IPS DF 6.9 (cell line): Measurements from ENCODE around the gene ALDH1A1.

Experiments
- DNase-seq: peaks from one replicate; pipeline ENCODE4 v3.0.0-alpha.2; 2013; ENCODE audit warnings: low read depth, low spot score
- H3K27ac ChIP-seq: one replicate; pipeline ENCODE4 v1.5.1; 2013; ENCODE audit warnings: low read length, control low read depth
- H3K27me3 ChIP-seq: 2 replicates; pipeline ENCODE4 v1.6.1; 2013; ENCODE audit warnings: mild to moderate bottlenecking, low read length; ENCODE audit not compliant: control insufficient read depth, insufficient read depth
- H3K36me3 ChIP-seq: 2 replicates; pipeline ENCODE4 v1.6.1; 2013; ENCODE audit warnings: low read length; ENCODE audit not compliant: control insufficient read depth, insufficient read depth
- H3K4me1 ChIP-seq: 2 replicates; pipeline ENCODE4 v1.6.1; 2013; ENCODE audit warnings: low read length; ENCODE audit not compliant: control insufficient read depth, insufficient read depth
- H3K4me3 ChIP-seq: 2 replicates; pipeline ENCODE4 v1.5.1; 2013; ENCODE audit warnings: mild to moderate bottlenecking, low read length
- H3K9me3 ChIP-seq: 2 replicates; pipeline ENCODE4 v1.6.1; 2013; ENCODE audit warnings: low read length, inconsistent platforms; ENCODE audit not compliant: control insufficient read depth, insufficient read depth
- WGBS: extraction: QIAGEN DNeasy Blood & Tissue Kit; methylation state at CpG from one replicate; pipeline ENCODE4 v1.1.7; 2013; ENCODE audit warnings: mixed read lengths, missing lambda C conversion rate; ENCODE audit not compliant: insufficient read length, insufficient coverage; 5-methylcytosine and 5-hydroxymethylcytosine counted together

ALDH1A1 gene

DNA sequence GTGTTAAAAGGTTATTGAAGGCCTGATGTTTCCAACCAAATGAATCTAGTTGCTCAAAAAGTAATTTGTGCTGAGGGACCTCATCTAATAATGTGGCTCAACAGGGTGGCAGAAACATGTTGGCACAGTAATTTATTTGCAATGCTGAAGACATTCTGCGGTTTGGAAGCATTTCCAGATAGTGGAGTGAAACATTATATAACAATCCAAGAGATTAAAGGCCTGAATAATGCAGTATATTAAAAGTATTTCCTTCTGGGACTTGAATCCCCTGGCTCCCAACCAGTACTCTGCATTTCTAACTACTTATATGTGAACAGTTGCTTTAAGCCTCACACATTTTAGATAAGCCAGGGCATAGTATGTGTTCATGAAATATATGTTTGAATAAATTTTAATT, 25.9 kb upstream of the ALDH1A1 start:
- H3K36me3 ChIP-seq: no peaks in the 10 kb centered on the region
- H3K27me3 ChIP-seq: no peaks in the 10 kb centered on the region
- DNase-seq: no peak
- no peak overlapping the region for H3K27ac ChIP-seq
- no peaks in the 10 kb centered on the region for H3K9me3 ChIP-seq
- whole genome bisulfite sequencing: no CpG with 5 or more reads among the region's 1 CpG
- H3K4me1 ChIP-seq: no peaks in the 10 kb centered on the region
- no peak overlapping the region for H3K4me3 ChIP-seq

DNA sequence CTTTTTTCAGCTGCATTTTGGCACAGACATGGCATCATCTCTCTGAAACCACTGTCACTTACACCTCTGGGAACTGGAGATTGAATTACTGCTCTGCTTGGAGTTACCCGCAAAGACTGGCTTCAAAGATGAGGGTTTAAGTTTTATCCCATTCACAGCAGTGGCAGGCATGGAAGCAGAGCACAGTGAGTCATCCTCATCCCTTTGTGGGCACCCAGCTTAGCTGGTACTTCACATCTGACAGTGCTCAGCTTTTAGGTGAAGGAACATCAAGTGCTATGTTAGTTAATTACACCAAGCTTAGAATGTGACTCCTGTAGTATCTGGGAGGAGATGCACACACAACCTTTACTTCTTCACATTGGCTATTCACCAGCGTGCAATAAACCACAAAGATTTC, 24.8 kb upstream of the ALDH1A1 start:
- no peak overlapping the region for H3K27ac ChIP-seq
- WGBS: no CpG with 5 or more reads among the region's 2 CpGs
- no peak overlapping the region for H3K4me3 ChIP-seq
- no peaks in the 10 kb centered on the region for H3K9me3 ChIP-seq
- DNase-seq: no peak
- no peaks in the 10 kb centered on the region for H3K4me1 ChIP-seq
- H3K36me3 ChIP-seq: no peaks in the 10 kb centered on the region
- no peaks in the 10 kb centered on the region for H3K27me3 ChIP-seq

- H3K4me1 ChIP-seq: no peaks in the 10 kb centered on the region
- no peak overlapping the region for H3K4me3 ChIP-seq
- H3K27me3 ChIP-seq: no peaks in the 10 kb centered on the region
- DNase-seq: no peak
- no peaks in the 10 kb centered on the region for H3K9me3 ChIP-seq
- no peaks in the 10 kb centered on the region for H3K36me3 ChIP-seq
- H3K27ac ChIP-seq: no peak overlapping the region
These were observed 21.6 kb upstream of the ALDH1A1 start for GRCh38 chr9:72974501-72974900.

DNA sequence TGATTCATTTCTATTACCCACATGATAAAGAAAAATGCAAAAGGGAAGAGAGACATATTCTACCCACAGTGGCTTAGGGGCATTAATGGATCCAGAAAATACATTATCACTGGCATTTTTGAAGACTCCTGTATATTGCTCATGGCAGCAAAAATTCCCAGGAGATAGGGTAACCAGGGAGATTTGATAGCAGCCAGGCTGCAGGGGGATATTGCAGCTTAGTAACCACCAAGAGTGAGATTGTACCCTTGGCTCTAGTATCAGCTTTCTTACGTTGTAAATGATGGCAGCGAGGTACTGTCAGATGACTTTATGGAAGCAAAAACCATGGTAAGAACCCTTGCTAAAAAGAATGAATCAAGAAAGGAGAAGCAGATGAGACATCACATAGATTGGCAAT, 19.8 kb upstream of the ALDH1A1 start:
- Histone ChIP-seq H3K4me1 (no peaks in the 10 kb centered on the region), H3K27ac (no peak overlapping the region), H3K9me3 (no peaks in the 10 kb centered on the region), H3K27me3 (no peaks in the 10 kb centered on the region), H3K4me3 (no peak overlapping the region), H3K36me3 (no peaks in the 10 kb centered on the region)
- DNase-seq: no peak
- no CpG with 5 or more reads among the region's 2 CpGs for WGBS

GRCh38 chr9:72971411-72971810, 18.6 kb upstream of the ALDH1A1 start:
- Histone ChIP-seq H3K4me3 (no peak overlapping the region), H3K36me3 (no peaks in the 10 kb centered on the region), H3K27me3 (no peaks in the 10 kb centered on the region), H3K4me1 (no peaks in the 10 kb centered on the region), H3K27ac (no peak overlapping the region), H3K9me3 (no peaks in the 10 kb centered on the region)
- WGBS: no CpG with 5 or more reads among the region's 2 CpGs
- no peak for DNase-seq

DNA sequence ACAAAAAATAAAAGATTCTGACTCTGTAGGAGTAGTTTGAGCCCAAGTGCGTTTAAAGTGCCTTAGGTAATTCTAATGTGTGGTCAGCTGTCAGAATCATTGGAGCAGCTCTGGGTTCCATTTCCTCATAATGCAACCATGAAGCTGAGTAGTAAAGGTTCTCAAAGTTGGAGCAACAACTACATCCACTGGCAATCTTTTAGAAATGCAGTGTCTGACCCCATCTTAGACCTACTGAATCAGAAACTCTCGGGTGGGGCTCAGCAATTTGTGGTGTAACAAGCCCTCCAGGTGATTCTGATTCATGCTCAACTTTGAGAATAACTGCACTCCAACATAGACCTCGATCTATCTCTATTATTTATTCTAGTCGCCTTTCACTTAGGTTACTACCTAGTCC, 7.6 kb upstream of the ALDH1A1 start:
- WGBS: no CpG with 5 or more reads among the region's 4 CpGs
- no peaks in the 10 kb centered on the region for H3K36me3 ChIP-seq
- no peaks in the 10 kb centered on the region for H3K27me3 ChIP-seq
- no peaks in the 10 kb centered on the region for H3K4me1 ChIP-seq
- no peak for DNase-seq
- H3K27ac ChIP-seq: no peak overlapping the region
- no peak overlapping the region for H3K4me3 ChIP-seq
- H3K9me3 ChIP-seq: no peaks in the 10 kb centered on the region

- Histone ChIP-seq H3K36me3 (no peaks in the 10 kb centered on the region), H3K9me3 (no peaks in the 10 kb centered on the region), H3K27ac (no peak overlapping the region), H3K27me3 (no peaks in the 10 kb centered on the region), H3K4me3 (no peak overlapping the region), H3K4me1 (no peaks in the 10 kb centered on the region)
- no peak for DNase-seq
- no CpG with 5 or more reads among the region's 5 CpGs for WGBS
These were observed 5.8 kb upstream of the ALDH1A1 start for GRCh38 chr9:72958485-72959281.

GRCh38 chr9:72955571-72955970, 2.7 kb upstream of the ALDH1A1 start:
- H3K9me3 ChIP-seq: no peaks in the 10 kb centered on the region
- no peak for DNase-seq
- 100% methylated on average over 1 of the region's 1 CpG for WGBS
- H3K36me3 ChIP-seq: no peaks in the 10 kb centered on the region
- H3K4me1 ChIP-seq: no peaks in the 10 kb centered on the region
- H3K27me3 ChIP-seq: no peaks in the 10 kb centered on the region
- no peak overlapping the region for H3K27ac ChIP-seq
- H3K4me3 ChIP-seq: no peak overlapping the region

DNA sequence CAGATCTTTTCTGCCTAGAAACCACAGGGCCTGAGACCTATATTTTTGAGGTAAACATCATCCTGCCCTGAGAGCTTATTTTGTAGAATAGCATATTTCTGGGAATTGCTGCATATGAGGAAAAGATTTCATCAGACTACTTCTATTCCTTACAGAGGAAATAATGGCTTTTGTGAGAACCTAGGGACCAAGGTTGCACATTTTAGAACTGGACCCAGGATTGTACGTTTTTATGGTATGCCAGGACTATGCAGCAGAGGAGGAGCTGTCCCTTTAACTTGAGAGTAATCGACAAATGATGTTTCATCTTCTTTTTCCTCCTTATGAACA, 2.2 kb upstream of the ALDH1A1 start:
- WGBS: no CpG with 5 or more reads among the region's 2 CpGs
- no peaks in the 10 kb centered on the region for H3K4me1 ChIP-seq
- no peaks in the 10 kb centered on the region for H3K9me3 ChIP-seq
- H3K27me3 ChIP-seq: no peaks in the 10 kb centered on the region
- no peak overlapping the region for H3K27ac ChIP-seq
- DNase-seq: no peak
- no peak overlapping the region for H3K4me3 ChIP-seq
- H3K36me3 ChIP-seq: no peaks in the 10 kb centered on the region

DNA sequence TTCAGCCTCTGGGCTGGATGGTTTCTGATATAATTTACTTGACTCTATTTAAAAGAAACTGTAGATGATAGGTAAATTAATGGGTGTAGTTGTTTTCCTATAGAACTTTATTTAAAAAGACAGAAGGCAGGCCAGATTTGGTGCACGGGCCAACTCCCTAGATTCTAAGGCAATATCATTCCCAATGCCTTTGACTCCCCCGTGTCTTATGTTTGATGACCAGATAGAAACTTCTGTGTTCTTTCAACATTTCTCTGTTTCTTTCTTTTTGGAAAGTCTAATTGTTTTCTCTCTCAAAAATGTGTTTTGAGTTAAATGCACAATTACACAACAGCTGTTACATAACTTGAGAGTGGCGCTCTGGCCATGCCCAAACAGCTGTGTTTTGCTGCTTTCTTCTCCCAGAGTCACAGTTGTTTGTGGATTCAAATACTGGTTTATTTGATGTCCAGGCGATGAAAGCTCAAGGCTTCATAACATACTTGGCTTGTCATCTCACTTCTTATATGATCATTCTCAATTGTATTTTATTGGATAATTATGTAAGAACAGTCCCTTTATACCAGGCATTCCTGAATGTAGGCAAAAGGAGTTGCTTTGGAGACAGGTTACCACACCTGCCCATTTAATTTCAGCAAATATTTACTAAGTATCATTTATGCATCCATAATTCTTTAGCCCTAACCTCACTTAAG, 1.7 kb upstream of the ALDH1A1 start:
- no peak overlapping the region for H3K4me3 ChIP-seq
- H3K27me3 ChIP-seq: no peaks in the 10 kb centered on the region
- no peaks in the 10 kb centered on the region for H3K4me1 ChIP-seq
- H3K36me3 ChIP-seq: no peaks in the 10 kb centered on the region
- WGBS: no CpG with 5 or more reads among the region's 4 CpGs
- DNase-seq: no peak
- H3K27ac ChIP-seq: no peak overlapping the region
- no peaks in the 10 kb centered on the region for H3K9me3 ChIP-seq

DNA sequence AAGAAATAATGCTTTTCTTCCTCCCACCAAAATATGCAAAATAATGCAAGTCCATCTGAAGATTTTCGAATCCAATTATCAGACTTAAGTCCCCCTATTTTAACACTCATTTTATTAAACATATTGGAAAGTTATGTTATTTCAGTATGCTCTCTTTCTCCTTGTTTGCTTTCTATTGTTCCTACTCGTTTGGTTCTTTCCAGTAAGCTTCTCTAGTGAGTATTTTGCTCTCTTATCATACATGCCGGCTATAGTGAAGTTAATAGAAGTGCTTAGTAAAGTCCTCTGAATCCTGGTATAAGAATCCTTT, 517 bp downstream of the ALDH1A1 start:
- H3K27ac ChIP-seq: no peak overlapping the region
- WGBS: no CpG with 5 or more reads among the region's 3 CpGs
- H3K36me3 ChIP-seq: no peaks in the 10 kb centered on the region
- H3K9me3 ChIP-seq: no peaks in the 10 kb centered on the region
- no peak overlapping the region for H3K4me3 ChIP-seq
- H3K27me3 ChIP-seq: no peaks in the 10 kb centered on the region
- H3K4me1 ChIP-seq: no peaks in the 10 kb centered on the region
- DNase-seq: no peak
